GM21737 (cell line): ENCODE results near the gene CES3.
A peak's percentile ranks its signal among the peaks of the same experiment; 100 is the strongest.
"Not testable (repeated sequence)": the region's sequence is repeated elsewhere in the genome, so short reads cannot be mapped to it uniquely, and the experiment has no call there.

Experiments used
- ATAC-seq: cut with Tn5 transposase; IDR thresholded peaks from one replicate; pipeline ENCODE4 v1.9.1; 2021; ENCODE audit warnings: mild to moderate bottlenecking, moderate library complexity; ENCODE audit not compliant: unreplicated experiment

CES3 gene

DNA sequence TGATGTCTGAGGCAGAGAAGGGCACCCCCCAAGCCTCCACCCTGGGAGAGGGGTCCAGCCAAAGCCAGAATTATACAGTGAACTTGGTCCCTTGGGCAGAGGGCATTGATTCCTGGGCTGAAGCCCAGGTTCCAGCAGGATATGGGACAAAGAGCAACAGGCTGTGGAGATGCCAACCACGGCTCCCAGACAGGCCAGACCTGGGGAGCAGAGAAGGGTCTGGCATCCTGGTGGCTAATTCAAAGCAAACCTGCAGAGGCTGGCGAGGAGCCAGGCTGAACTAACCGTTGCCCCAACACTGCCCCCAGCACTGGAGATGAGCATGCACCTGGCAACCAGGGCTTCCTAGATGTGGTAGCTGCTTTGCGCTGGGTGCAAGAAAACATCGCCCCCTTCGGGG lies 3.0 kb downstream of the CES3 start:
- ATAC-seq: no peak

DNA sequence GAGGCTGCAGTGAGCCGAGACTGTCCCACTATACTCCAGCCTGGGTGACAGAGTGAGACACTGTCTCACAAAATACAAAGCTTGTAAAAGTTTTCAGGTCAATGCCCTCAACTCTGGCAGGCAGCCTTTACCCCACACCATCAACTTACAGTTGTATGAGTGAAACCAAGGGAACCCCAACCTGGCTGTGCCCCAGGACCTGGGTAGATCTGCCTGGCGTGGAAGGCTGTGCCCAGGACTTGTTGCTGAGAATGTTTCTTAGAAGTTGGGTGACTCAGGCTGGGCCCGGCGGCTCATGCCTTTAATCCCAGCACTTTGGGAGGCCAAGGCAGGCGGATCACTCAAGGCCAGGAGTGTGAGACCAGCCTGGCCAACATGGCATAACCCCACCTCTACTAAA lies 7.8 kb downstream of the CES3 start:
- ATAC-seq: no peak

DNA sequence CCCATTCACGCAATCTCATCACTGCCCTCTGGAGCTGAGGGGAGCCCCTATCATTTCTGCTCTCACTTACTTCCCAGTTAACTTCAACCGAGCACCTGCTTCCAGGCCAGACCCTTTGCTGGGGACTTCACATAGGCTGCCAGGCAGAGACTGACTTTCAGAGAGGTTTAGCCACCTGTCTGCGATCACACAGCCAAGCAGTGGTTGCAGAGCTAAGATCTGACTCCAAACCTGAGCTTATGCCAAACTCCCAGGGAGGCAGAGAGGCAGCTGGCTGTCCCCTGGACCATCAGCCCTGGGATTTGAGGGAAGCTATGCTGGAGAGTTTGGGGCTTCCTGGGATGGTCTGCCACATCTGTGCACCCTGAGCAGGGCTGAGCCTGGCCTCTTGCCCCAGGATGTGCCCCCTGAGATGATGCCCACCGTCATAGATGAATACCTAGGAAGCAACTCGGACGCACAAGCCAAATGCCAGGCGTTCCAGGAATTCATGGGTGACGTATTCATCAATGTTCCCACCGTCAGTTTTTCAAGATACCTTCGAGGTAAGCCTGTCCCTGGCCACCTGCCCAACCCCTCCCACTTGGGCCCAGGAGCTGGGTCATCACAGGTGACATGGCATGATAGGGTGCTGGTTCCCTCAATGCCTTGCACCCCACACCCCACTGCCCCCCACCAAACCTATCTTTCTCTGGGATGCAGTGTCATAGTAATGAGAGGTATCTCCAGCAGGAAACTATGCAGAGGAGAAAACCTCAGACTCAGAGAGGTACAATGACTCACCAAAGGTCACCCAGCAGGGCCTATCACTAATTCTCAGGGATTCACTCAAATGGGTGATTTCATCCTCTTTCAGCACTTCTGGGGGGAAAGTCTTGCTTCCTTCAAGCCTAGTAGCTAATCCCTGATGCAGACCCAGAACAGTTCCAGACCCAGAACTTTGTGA lies 10.0 kb downstream of the CES3 start:
- ATAC-seq: no peak

DNA sequence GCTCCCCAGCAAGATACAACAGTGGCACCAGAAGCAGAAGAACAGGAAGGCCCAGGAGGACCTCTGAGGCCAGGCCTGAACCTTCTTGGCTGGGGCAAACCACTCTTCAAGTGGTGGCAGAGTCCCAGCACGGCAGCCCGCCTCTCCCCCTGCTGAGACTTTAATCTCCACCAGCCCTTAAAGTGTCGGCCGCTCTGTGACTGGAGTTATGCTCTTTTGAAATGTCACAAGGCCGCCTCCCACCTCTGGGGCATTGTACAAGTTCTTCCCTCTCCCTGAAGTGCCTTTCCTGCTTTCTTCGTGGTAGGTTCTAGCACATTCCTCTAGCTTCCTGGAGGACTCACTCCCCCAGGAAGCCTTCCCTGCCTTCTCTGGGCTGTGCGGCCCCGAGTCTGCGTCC lies 11.9 kb downstream of the CES3 start:
- no peak for ATAC-seq

DNA sequence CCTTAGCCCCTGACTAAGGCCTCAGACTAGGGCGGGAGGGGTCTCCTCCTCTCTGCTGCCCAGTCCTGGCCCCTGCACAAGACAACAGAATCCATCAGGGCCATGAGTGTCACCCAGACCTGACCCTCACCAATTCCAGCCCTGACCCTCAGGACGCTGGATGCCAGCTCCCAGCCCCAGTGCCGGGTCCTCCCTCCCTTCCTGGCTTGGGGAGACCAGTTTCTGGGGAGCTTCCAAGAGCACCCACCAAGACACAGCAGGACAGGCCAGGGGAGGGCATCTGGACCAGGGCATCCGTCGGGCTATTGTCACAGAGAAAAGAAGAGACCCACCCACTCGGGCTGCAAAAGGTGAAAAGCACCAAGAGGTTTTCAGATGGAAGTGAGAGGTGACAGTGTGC lies 12.7 kb downstream of the CES3 start:
- no peak for ATAC-seq

DNA sequence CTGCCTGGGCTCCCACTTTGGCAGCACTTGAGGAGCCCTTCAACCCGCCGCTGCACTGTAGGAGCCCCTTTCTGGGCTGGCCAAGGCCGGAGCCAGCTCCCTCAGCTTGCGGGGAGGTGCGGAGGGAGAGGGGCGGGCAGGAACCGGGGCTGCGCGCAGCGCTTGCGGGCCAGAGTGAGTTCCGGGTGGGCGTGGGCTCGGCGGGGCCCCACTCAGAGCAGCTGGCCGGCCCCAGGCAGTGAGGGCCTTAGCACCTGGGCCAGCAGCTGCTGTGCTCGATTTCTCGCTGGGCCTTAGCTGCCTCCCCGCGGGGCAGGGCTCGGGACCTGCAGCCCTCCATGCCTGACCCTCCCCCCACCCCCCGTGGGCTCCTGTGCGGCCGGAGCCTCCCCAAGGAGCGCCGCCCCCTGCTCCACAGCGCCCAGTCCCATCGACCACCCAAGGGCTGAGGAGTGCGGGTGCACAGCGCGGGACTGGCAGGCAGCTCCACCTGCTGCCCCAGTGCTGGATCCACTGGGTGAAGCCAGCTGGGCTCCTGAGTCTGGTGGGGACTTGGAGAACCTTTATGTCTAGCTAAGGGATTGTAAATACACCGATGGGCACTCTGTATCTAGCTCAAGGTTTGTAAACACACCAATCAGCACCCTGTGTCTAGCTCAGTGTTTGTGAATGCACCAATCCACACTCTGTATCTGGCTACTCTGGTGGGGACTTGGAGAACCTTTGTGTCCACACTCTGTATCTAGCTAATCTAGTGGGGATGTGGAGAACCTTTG lies 13.3 kb downstream of the CES3 start:
- not testable (repeated sequence) for ATAC-seq

DNA sequence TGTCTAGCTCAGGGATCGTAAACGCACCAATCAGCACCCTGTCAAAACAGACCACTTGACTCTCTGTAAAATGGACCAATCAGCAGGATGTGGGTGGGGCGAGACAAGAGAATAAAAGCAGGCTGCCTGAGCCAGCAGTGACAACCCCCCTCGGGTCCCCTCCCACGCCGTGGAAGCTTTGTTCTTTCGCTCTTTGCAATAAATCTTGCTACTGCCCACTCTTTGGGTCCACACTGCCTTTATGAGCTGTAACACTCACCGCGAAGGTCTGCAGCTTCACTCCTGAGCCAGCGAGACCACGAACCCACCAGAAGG lies 13.8 kb downstream of the CES3 start:
- ATAC-seq: not testable (repeated sequence)

DNA sequence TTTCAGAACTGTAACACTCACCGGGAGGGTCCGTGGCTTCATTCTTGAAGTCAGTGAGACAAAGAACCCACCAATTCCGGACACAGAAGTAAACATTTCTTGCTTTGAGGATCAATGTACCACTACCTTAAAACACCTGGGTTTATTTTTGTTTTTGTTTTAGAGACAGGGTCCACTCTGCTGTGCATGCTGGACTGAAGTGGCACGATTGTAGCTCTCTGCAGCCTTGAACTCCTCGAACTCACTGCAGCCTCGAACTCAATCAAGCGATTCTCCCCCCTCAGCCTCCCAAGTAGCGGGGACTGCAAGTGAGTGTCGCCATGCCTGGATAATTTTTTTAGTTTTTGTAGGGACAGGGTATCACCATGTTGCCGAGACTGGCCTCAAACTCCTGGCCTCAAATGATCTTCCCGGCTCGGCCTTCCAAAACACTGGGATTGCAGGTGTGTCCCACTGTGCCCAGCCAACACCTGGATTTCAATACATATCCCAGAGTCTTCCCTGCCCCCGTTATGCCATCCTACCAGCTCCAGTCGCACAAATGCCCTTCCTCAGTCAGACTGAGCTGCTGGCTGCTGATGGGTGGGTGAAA lies 14.3 kb downstream of the CES3 start:
- no peak for ATAC-seq

DNA sequence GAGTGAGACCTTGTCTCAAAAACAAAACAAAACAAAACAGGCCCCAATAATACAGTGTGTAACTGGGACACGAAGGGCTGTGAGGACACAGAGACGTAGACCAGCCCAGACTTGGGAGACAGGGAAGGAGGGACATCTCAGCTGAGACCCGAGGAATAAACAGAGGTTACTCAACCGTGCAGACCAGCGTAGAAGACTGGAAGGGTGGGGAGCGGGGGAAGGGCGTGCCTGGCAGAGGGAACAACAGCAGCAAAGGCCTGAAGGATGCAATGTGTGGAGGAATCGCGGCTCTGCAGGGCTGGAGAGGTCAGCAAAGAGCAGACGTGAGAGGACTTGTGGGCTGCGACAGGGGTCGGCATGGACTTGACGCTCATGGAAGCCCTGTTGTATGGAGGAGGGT lies 15.7 kb downstream of the CES3 start:
- no peak for ATAC-seq

DNA sequence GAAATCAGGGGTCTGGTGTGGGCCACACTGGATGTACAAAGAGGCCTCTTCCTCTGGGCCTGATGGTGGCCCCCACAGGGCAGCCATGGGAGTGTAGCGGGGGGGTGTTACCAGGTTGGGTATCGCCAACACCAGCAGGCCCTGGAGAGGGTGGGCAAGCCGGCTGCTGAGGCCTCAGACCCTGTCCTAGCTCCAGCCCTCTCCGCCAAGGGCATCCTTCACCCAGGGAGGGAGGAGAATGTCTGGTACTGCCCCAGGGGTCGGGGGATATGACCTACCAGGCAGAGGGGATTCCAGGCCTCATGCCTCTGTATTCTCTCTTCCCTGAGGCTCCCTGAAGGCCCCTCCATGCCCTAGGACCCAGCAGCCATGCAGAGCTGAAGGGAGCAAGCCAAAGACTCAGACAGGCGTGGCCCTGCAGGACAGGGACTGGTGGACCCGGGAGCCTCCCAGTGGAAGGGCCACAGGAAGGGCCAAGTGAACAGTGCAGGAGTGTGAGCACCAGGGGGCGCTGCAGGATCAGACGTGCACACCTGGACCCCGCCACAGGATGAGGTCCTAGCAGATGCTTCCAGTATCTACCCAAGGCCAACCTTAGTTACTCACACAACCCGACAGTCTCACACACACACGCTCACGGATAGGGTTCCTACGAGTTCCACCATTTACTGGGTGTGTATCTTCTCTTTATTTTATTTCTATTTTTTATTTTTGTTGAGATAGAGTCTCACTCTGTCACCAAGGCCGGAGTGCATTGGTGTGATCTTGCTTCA lies 16.5 kb downstream of the CES3 start:
- peak; percentile 69 for ATAC-seq

DNA sequence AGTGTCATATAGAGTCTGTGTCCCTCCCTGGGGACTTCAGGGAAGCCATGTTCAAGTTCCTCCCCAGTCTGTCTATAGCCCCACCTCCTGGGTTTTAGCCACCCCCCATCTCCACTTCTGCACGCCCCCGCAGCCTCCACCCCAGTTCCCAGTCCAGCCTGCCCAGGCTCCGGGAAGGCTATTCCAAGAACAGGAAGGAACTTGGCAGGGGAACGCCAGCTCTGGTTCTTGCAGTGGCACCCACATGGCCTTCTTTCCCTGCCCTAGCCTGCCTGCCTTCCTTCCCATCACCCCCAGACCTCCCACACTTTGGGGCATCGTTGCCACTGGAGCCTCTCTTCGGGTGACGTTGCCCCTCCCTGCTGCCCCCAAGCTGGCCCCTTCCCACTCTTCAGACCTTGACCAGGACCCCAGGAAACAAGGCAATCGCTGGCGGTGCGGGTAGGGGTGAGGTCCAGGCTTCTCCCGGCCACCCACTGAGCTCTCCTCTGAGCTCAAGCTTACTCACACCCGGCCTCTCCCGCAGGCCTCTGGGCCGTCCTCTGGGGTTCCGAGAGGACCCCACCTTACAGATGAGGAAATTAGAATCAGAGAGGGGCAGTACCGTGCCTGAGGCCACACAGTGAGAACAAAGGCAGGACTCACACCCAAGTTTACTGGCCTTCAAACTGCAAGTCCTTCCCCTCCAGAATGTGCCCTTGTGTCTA lies 18.1 kb downstream of the CES3 start:
- no peak for ATAC-seq

DNA sequence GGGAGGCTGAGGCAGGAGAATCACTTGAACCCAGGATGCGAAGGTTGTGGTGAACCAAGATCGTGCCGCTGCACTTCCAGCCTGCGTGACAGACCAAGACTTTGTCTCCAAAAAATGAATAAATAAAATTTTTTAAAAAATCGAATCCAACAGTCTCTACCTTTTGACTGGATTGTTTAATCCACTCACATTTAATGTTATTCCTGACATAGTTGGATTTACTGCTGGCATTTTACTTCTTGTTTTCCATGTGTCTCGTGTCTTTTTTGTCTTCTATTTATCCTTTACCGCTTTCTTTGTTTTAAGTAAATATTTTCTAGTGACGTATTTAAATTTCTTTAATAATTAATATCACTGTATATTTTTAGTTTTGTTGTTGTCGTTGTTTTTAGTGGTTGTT lies 22.0 kb downstream of the CES3 start:
- no peak for ATAC-seq

DNA sequence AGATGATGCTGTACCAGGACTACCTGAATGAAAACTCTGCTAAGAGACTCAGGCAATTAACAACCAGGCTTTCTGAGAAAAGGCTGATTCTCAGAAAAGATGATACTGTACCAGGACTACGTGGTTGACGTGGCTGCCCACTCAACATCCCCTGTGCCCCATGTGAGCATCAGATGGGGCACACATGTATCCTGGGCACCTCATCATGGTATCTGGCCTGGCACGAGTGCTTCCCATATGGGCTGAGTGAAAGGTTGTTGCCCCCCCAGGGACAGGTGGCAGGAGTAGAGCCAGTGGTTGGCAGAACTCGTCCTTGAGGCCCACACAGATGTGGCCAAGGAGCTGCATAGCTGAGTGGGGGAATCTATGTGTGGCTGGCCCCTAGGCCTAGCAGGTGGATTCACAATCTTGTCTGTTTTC lies 23.8 kb downstream of the CES3 start:
- ATAC-seq: no peak

DNA sequence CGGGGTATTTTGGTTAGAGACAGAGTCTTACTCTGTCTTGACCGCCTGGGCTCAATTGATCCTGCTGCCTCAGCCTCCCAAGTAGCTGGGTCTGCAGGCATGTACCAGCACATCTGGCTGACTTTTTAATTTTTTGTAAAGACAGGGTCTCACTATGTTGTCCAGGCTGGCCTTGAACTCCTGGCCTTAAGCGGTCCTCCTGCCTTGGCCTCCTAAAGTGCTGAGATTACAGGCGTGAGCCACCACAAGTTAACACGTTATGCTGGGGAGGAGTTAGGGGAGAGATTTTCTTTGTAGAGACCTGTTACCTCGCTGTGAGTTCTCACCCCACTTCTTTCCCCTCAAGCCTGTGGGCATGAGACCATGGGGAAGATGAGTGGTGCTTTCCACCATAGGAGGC lies 25.5 kb downstream of the CES3 start:
- no peak for ATAC-seq

DNA sequence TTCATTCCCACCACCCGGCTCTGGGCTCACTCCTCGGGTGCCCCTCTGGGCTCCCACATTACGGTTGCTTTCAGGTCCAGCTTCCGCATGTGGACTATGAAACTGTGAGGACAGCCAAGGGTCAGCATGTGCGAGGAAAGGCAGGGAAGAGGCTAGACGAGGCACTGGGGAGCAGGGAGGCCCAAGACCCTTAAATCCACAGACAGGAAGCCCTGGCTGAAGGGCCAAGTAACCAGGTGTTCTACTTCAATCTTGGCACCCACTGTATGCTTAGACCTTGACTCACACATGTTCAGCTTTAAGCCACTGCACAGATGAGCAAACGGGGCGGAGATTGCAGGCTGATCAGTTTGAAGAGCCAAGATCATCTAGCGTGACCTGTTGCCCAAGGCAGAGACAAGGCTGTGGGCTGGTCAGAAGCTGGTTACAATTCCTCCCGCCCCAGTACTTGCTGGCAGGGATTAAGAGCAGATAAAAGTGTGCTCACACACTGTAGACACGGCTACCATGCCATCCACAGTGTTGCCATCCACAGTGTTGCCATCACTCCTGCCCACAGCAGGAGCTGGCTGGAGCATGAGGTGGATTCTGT lies 27.2 kb downstream of the CES3 start, which contains the start of gene CES4A:
Gene CES4A, plus strand, starts transcription at position 393 of the 592 bp plus-strand sequence. Its CDS starts 184 bp downstream, at position 577.
- no peak for ATAC-seq

DNA sequence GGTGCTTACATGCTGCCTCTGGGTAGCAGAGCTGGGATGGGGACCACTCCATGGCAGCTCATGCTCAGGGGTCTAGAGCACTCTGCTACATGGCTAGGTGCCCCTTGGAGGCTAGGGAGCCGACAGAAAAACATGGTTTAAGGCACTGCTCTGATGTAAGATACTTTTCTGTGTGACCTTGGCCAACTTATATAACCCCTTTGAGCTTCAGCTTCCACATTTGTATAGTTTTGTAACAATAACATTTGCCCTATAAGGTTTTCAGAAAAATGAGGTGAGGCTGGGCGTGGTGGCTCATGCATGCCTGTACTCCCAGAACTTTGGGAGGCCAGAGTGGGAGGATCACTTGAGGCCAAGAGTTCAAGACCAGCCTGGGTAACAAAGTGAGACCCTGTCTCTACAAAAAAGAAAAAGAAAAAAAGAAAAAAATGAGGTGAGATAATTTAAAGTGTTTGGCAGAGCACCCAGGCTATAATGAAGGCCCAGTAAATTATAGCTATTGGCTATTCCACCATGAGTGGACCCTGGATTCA lies 30.5 kb downstream of the CES3 start:
- no peak for ATAC-seq

DNA sequence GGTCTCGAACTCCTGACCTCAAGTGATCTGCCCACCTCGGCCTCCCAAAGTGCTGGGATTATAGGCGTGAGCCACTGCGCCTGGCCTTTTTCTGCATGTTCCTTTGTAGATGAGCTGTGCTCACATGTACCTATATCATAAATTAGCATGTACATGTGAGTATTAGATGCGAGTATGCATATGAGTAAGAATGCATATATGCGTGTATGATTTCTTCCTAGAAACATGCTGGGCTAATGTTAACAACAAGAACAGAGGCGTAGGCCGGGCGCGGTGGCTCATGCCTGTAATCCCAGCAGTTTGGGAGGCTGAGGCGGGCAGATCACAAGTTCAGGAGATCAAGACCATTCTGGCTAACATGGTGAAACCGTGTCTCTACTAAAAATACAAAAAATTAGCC lies 32.5 kb downstream of the CES3 start:
- not testable (repeated sequence) for ATAC-seq

DNA sequence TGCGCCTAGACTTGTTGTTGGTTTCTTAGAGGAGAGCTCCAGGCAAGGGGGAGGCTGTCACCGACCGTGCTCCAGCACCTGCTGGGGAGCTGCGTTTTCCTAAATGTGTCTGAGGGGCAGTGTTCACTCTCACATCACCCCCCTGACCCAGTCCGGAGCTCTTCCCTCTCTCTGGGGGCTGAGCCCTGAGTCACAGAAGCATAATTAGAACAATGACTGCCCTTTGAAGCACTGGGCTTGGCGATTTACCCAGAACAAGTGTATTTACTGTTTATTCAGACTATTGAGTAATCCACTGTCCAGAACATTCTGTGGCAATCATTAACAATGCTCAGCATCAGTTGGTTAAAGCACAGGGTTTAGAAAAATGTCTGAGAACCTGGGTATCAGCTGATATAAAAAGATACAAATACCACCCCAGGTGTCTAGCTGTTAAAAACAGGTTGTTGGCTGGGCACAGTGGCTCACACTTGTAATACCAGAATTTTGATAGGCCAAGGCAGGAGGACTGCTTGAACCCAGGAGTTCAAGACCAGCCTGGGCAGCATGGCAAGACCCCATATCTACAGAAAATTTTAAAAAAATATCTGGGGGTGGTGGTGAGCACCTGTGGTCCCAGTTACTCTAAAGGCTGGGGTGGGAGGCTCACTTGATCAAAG lies 35.4 kb downstream of the CES3 start:
- no peak for ATAC-seq

DNA sequence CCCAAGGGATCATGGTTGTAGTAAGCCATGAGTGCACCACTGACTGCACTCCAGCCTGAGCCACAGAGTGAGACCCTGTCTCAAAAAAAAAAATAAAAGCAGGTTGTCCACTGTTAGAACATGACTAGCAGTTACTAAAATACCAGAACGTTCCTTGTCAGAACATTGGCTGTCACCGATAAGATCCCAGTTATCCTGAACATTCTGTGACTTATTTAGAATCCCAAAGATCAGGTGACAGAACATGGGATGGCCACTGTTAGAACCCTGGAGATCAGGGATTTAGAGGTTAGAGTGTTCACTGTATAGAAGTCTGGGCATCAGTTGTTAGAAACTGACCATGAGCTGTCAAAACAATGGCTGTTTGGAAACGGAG lies 35.9 kb downstream of the CES3 start:
- no peak for ATAC-seq
